Body of pancreas (tissue), 4 donors: ENCODE measurements around the gene UPF3B. TPM values are rescaled to one million over a fixed set of nuclear protein-coding genes. Genes with fewer than 3 reads are reported as not detected.

ENCODE experiments used
- ATAC-seq: fragments of 150-250 bp; one replicate; pipeline ENCODE4 v1.9.1; 2016
- DNase-seq, 4 donors: peaks; one replicate each; pipeline ENCODE4 v3.0.0-alpha.2; 2019
- H3K27ac ChIP-seq, 4 donors: fragments of 200-600 bp; sonication (generic); 1 replicate in 3 of 4; 2 replicates in 1 of 4; pipeline versions ENCODE4 v1.5.1 to v1.6.1; 2016 to 2019; ENCODE audit warnings: mild to moderate bottlenecking in 1 of 4, mixed read lengths in 1 of 4, moderate library complexity in 1 of 4
- H3K27me3 ChIP-seq, 2 donors: fragments of 200-600 bp; sonication (generic); one replicate each; pipeline ENCODE4 v1.6.0; 2016; ENCODE audit warnings: mild to moderate bottlenecking in 1 of 2
- H3K36me3 ChIP-seq, 2 donors: fragments of 200-600 bp; sonication (generic); replicated peaks in 1 of 2; 2 replicates each; pipeline ENCODE4 v1.5.1; 2016; ENCODE audit warnings: low read depth in 2 of 2; ENCODE audit not compliant: insufficient read depth in 1 of 2
- H3K4me1 ChIP-seq: fragments of 200-600 bp; sonication (generic); one replicate; pipeline ENCODE4 v1.6.0; 2016
- H3K4me3 ChIP-seq, 2 donors: fragments of 200-600 bp; sonication (generic); 1 replicate in 1 of 2; 2 replicates in 1 of 2; pipeline ENCODE4 v1.5.1; 2016 to 2019
- H3K9me3 ChIP-seq, 3 donors: fragments of 200-600 bp; sonication (generic); 1 replicate in 2 of 3; 2 replicates in 1 of 3; pipeline ENCODE4 v1.5.1; 2016
- CTCF ChIP-seq, 7 experiments: fragments of 450-650 bp in 4 of 7; fragments of 200-600 bp in 3 of 7; sonication (generic) in 3 of 7; IDR thresholded peaks; one replicate each; pipeline ENCODE4 v1.5.1; 2016 to 2019; ENCODE audit warnings: antibody characterized with exemption in 7 of 7
- POLR2A ChIP-seq, 3 donors: fragments of 450-650 bp; IDR thresholded peaks; one replicate each; pipeline ENCODE4 v1.6.1; 2016; ENCODE audit warnings: antibody characterized with exemption in 3 of 3, mild to moderate bottlenecking in 2 of 3
- WGBS, 2 donors: methylation state at CpG; one replicate each; pipeline ENCODE4 v1.1.5; 2017; 5-methylcytosine and 5-hydroxymethylcytosine counted together
- intact Hi-C: fragments of 100-400 bp; cut with DNase I; formaldehyde crosslinking; loops from one replicate; pipeline ENCODE4 v1.15.1; 2023
- total RNA-seq, 2 donors: library from RNA; depleted of rRNA; stranded (reverse); fragments of >200 nt; gene quantifications; one replicate each; pipeline ENCODE4 v1.1.0, GENCODE V29; 2016

UPF3B gene
- total RNA-seq, 2 donors from 2014 or later = 2.6 to 4.2 TPM

GRCh38 chrX:119878740-119879139, 26.0 kb upstream of the UPF3B start:
- Histone ChIP-seq H3K27me3 (no peaks in the 10 kb centered on the region), H3K36me3 (no peaks in the 10 kb centered on the region), H3K27ac (no peak overlapping the region), H3K9me3 (no peaks in the 10 kb centered on the region), H3K4me3 (no peak overlapping the region), H3K4me1 (no peaks in the 10 kb centered on the region)
- TF ChIP-seq POLR2A (IDR thresholded peaks at IDR 0.05) (no peak), CTCF (IDR thresholded peaks at IDR 0.05) (no peak)
- DNase-seq (no peak), ATAC-seq (no peak)
- 57 to 71% methylated on average over 2 of the region's 2 CpGs for WGBS, 2 donors
- intact Hi-C loops = no loop called here

GRCh38 chrX:119871599-119872395, 19.0 kb upstream of the UPF3B start, which contains the start of the genes NDUFA1 and RNF113A:
NDUFA1 (plus strand) TSS chrX:119871832; CDS start chrX:119871912, 80 bp downstream.
RNF113A (minus strand) TSS chrX:119871733; CDS start chrX:119871613, 120 bp downstream.
- Histone ChIP-seq H3K36me3 (no peaks in the 10 kb centered on the region), H3K9me3 (no peaks in the 10 kb centered on the region), H3K4me1 (peaks cover 9% of the 10 kb centered on the region), H3K27ac (peak within 1 kb of the TSS; percentile 71 to 96 (median 91)), H3K4me3 (peak within 1 kb of the TSS; percentile 37 to 63), H3K27me3 (no peaks in the 10 kb centered on the region)
- intact Hi-C loops = no loop called here
- WGBS, 2 donors = 0% methylated on average over 46 of the region's 62 CpGs; no CpG with 5 or more reads in 1 of the 2 donors
- ATAC-seq (peak; percentile 98), DNase-seq (peak; percentile 83 to 88 (median 85))
- peak; percentile 79 to 94 (median 92) for TF ChIP-seq POLR2A (IDR thresholded peaks at IDR 0.05)
- peak in 1 of 7 experiments; percentile 5 for TF ChIP-seq CTCF (IDR thresholded peaks at IDR 0.05)

GRCh38 chrX:119871245-119871598, 18.5 kb upstream of the UPF3B start:
- H3K9me3 ChIP-seq = no peaks in the 10 kb centered on the region
- ATAC-seq (peak; percentile 43), DNase-seq (no peak)
- peak overlapping the region; percentile 71 to 96 (median 91) for H3K27ac ChIP-seq
- peak overlapping the region; percentile 37 to 63 for H3K4me3 ChIP-seq
- intact Hi-C loops = no loop called here
- 0% methylated on average over 7 to 20 of the region's 26 CpGs for WGBS, 2 donors
- no peaks in the 10 kb centered on the region for H3K36me3 ChIP-seq
- H3K4me1 ChIP-seq = peaks cover 9% of the 10 kb centered on the region
- TF ChIP-seq POLR2A (IDR thresholded peaks at IDR 0.05) (no peak), CTCF (IDR thresholded peaks at IDR 0.05) (no peak)
- no peaks in the 10 kb centered on the region for H3K27me3 ChIP-seq

GRCh38 chrX:119870626-119871131, 17.9 kb upstream of the UPF3B start:
- Histone ChIP-seq H3K27ac (peak overlapping the region; percentile 71 to 96 (median 91)), H3K27me3 (no peaks in the 10 kb centered on the region), H3K36me3 (no peaks in the 10 kb centered on the region), H3K9me3 (no peaks in the 10 kb centered on the region), H3K4me1 (peaks cover 9% of the 10 kb centered on the region), H3K4me3 (peak overlapping the region; percentile 37 to 63)
- peak in 3 of 4 donors; percentile 13 to 34 (median 17) for DNase-seq
- peak; percentile 6 for ATAC-seq
- no peak for TF ChIP-seq POLR2A (IDR thresholded peaks at IDR 0.05)
- no peak for TF ChIP-seq CTCF (IDR thresholded peaks at IDR 0.05)
- intact Hi-C loops = no loop called here
- WGBS, 2 donors = 0% methylated on average over 1 to 15 of the region's 25 CpGs
